Measurements from ENCODE around the gene ETS2. TPM values are rescaled to one million over a fixed set of nuclear protein-coding genes. Genes with fewer than 3 reads are reported as not detected.
"Not testable (repeated sequence)": the region's sequence is repeated elsewhere in the genome, so short reads cannot be mapped to it uniquely, and the experiment has no call there.

Gene ETS2
- total RNA-seq, 1 donor from 2014 or later = 13.6 TPM

- no peak for TF ChIP-seq CTCF (IDR thresholded peaks at IDR 0.05)
- H3K27ac Mint-ChIP-seq (ENCODE audit: unreplicated experiment) = no peak overlapping the region
- H3K4me1 Mint-ChIP-seq (ENCODE audit: low read depth) = peaks cover 60% of the 10 kb centered on the region
- no peaks in the 10 kb centered on the region for H3K27me3 Mint-ChIP-seq (ENCODE audit: low read depth)
- H3K4me3 Mint-ChIP-seq (ENCODE audit: unreplicated experiment) = no peak overlapping the region
- DNase-seq (ENCODE audit: low spot score) = no peak
- H3K9me3 Mint-ChIP-seq (ENCODE audit: low read depth) = peaks cover 5% of the 10 kb centered on the region
- no peaks in the 10 kb centered on the region for H3K36me3 Mint-ChIP-seq (ENCODE audit: low read depth)
Observed at GRCh38 chr21:38841472-38841871, 35.7 kb downstream of the ETS2 start.

- H3K4me1 Mint-ChIP-seq (ENCODE audit: low read depth) = peaks cover 60% of the 10 kb centered on the region
- H3K27ac Mint-ChIP-seq (ENCODE audit: unreplicated experiment) = no peak overlapping the region
- H3K27me3 Mint-ChIP-seq (ENCODE audit: low read depth) = no peaks in the 10 kb centered on the region
- no peak for DNase-seq (ENCODE audit: low spot score)
- no peak overlapping the region for H3K4me3 Mint-ChIP-seq (ENCODE audit: unreplicated experiment)
- H3K36me3 Mint-ChIP-seq (ENCODE audit: low read depth) = no peaks in the 10 kb centered on the region
- TF ChIP-seq CTCF (IDR thresholded peaks at IDR 0.05) = no peak
- H3K9me3 Mint-ChIP-seq (ENCODE audit: low read depth) = peaks cover 5% of the 10 kb centered on the region
Observed at GRCh38 chr21:38842079-38842478, 36.4 kb downstream of the ETS2 start.

GRCh38 chr21:38843379-38843778 is 37.6 kb downstream of the ETS2 start:
- no peak for DNase-seq (ENCODE audit: low spot score)
- H3K4me1 Mint-ChIP-seq (ENCODE audit: low read depth) = peaks cover 66% of the 10 kb centered on the region
- no peak for TF ChIP-seq CTCF (IDR thresholded peaks at IDR 0.05)
- peaks cover 5% of the 10 kb centered on the region for H3K9me3 Mint-ChIP-seq (ENCODE audit: low read depth)
- no peak overlapping the region for H3K4me3 Mint-ChIP-seq (ENCODE audit: unreplicated experiment)
- peak overlapping the region; percentile 78 for H3K27ac Mint-ChIP-seq (ENCODE audit: unreplicated experiment)
- H3K27me3 Mint-ChIP-seq (ENCODE audit: low read depth) = no peaks in the 10 kb centered on the region
- H3K36me3 Mint-ChIP-seq (ENCODE audit: low read depth) = no peaks in the 10 kb centered on the region

- peaks cover 5% of the 10 kb centered on the region for H3K9me3 Mint-ChIP-seq (ENCODE audit: low read depth)
- peaks cover 66% of the 10 kb centered on the region for H3K4me1 Mint-ChIP-seq (ENCODE audit: low read depth)
- no peaks in the 10 kb centered on the region for H3K27me3 Mint-ChIP-seq (ENCODE audit: low read depth)
- TF ChIP-seq CTCF (IDR thresholded peaks at IDR 0.05) = no peak
- peak overlapping the region; percentile 78 for H3K27ac Mint-ChIP-seq (ENCODE audit: unreplicated experiment)
- H3K4me3 Mint-ChIP-seq (ENCODE audit: unreplicated experiment) = no peak overlapping the region
- no peak for DNase-seq (ENCODE audit: low spot score)
- no peaks in the 10 kb centered on the region for H3K36me3 Mint-ChIP-seq (ENCODE audit: low read depth)
Observed at GRCh38 chr21:38843806-38844503, 38.2 kb downstream of the ETS2 start.

GRCh38 chr21:38845374-38845773 is 39.6 kb downstream of the ETS2 start:
- H3K27me3 Mint-ChIP-seq (ENCODE audit: low read depth); H3K4me3 Mint-ChIP-seq (ENCODE audit: unreplicated experiment); H3K36me3 Mint-ChIP-seq (ENCODE audit: low read depth): not testable (repeated sequence)

GRCh38 chr21:38847556-38847955 is 41.8 kb downstream of the ETS2 start:
- Mint-ChIP-seq H3K27ac (ENCODE audit: unreplicated experiment) (no peak overlapping the region), H3K36me3 (ENCODE audit: low read depth) (peaks cover 2% of the 10 kb centered on the region), H3K9me3 (ENCODE audit: low read depth) (peaks cover 2% of the 10 kb centered on the region), H3K4me3 (ENCODE audit: unreplicated experiment) (no peak overlapping the region), H3K4me1 (ENCODE audit: low read depth) (peaks cover 53% of the 10 kb centered on the region), H3K27me3 (ENCODE audit: low read depth) (no peaks in the 10 kb centered on the region)
- TF ChIP-seq CTCF (IDR thresholded peaks at IDR 0.05) = no peak
- no peak for DNase-seq (ENCODE audit: low spot score)

More at GRCh38 chr21:38845374-38845773, 39.6 kb downstream of the ETS2 start:
- H3K4me1 Mint-ChIP-seq (ENCODE audit: low read depth) = peaks cover 60% of the 10 kb centered on the region
- not testable (repeated sequence) for H3K27ac Mint-ChIP-seq (ENCODE audit: unreplicated experiment); DNase-seq (ENCODE audit: low spot score); H3K9me3 Mint-ChIP-seq (ENCODE audit: low read depth)

Measured in chondrocyte (in vitro differentiated cells).